HuH-7 (cell line): Measurements from ENCODE around the gene ECM1.

Source experiments
- DNase-seq: peaks from one replicate; pipeline ENCODE4 v3.0.0; 2011; ENCODE audit warnings: low spot score

Gene ECM1

GRCh38 chr1:150507912-150508864, at the start of gene ECM1:
ECM1 (plus strand) TSS chr1:150508109; CDS start chr1:150508210, 101 bp downstream.
- DNase-seq, result no peak

- peak; percentile 54 for DNase-seq
These were observed 43.5 kb upstream of the ECM1 start for GRCh38 chr1:150464422-150464826.

DNA sequence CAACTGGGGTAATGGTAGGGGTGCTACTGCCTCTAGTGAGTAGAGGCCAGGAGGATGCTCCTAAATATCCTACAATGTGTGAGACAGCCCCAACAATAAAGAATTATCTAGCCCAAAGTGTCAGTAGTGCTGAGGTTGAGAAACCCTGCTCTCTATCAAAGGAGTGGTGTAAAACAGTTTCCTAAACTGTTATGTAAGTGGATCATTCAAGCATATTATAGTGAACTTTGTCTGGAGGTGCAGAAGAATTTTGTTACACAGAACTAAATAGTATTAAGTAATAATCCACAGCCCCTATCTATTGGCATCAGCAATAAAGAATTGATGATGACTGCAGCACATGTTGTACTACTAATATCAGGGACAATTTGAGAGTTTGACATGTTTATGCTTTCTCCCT, 40.9 kb upstream of the ECM1 start:
- no peak for DNase-seq

DNA sequence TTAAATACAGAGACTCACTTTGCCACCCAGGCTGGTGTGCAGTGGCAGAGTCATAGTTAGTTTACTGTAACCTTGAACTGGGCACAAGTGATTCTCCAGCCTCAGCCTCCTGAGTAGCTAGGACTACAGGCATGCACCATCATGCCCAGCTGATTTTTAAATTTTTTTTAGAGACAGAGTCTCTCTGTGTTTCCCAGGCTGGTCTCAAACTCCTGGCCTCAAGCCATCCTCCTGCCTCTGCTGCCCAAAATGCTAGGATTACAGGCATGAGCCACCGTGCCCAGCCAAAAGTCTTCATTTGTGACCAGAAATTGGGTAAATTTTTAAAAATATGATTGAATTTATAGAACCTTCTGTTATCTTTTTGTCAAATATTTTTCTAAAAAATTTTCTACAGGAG, 38.6 kb upstream of the ECM1 start:
- DNase-seq, result no peak

- no peak for DNase-seq
These were observed 35.2 kb upstream of the ECM1 start for GRCh38 chr1:150472601-150473200.

DNA sequence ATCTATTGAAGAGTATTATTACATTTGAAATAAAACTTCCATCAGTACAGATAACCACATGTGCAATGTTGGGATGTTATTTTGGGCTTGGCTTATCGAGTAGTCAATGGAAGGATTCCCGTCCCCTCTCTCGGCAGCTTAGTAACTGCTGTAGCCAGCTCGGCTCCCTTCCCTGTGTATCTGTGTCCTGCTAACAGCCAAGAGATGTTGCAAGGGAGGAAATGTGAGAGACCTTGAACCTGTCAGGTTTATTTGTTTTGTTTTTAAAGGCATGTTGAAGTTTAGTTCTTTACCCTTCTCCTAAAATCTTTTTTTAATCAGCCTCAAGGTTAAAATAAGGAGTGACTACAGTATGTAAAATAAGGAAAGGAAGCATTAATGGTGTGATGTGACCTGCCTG, 34.2 kb upstream of the ECM1 start:
- DNase-seq, result no peak

GRCh38 chr1:150474869-150475268, 33.0 kb upstream of the ECM1 start:
- DNase-seq, result no peak

GRCh38 chr1:150476754-150477153, 31.2 kb upstream of the ECM1 start:
- no peak for DNase-seq

- no peak for DNase-seq
These were observed 30.6 kb upstream of the ECM1 start for GRCh38 chr1:150477320-150477719.

GRCh38 chr1:150477733-150478132, 30.2 kb upstream of the ECM1 start:
- DNase-seq, result no peak

- DNase-seq, result no peak
These were observed 28.5 kb upstream of the ECM1 start for GRCh38 chr1:150479370-150479769.

DNA sequence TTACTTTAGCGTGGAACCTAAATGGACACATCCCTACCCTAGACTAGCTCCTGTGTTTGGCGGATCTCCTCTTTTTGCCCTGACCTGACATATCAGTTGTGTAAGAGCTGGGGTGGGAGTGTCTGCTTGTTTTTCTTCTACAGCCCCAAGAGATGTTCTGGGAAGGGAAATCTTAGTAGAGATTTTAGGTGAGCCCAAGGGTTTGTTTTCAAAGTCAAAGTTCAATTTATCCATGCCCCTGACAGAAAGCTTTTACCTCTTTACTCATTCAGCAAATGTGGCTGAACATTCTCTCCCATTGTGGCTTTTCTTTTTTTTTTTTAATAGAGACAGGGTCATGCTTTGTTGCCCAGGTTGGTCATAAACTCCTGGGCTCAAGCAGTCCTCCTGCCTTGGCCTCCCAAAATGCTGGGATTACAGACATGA, 28.0 kb upstream of the ECM1 start:
- DNase-seq, result peak; percentile 54

DNA sequence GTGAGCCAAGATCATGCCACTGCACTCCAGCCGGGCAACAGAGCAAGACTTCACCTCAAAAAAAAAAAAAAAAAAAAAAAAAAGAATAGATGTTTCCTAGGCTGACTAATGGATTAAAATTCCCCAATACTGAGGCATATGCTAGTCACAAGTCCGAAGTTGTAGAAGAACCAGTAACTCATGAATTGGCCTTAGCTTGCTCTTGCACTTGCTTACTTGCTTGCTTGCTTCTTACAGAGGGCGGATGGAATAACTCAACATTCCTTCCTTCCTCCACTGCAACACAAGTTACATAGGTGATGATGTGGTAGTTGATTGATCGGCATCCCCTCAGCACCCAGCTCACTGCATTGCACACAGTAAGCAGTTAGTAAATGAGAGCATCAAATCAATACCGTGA, 23.5 kb upstream of the ECM1 start:
- no peak for DNase-seq

- DNase-seq, result no peak
These were observed 23.0 kb upstream of the ECM1 start for GRCh38 chr1:150484861-150485260.

DNA sequence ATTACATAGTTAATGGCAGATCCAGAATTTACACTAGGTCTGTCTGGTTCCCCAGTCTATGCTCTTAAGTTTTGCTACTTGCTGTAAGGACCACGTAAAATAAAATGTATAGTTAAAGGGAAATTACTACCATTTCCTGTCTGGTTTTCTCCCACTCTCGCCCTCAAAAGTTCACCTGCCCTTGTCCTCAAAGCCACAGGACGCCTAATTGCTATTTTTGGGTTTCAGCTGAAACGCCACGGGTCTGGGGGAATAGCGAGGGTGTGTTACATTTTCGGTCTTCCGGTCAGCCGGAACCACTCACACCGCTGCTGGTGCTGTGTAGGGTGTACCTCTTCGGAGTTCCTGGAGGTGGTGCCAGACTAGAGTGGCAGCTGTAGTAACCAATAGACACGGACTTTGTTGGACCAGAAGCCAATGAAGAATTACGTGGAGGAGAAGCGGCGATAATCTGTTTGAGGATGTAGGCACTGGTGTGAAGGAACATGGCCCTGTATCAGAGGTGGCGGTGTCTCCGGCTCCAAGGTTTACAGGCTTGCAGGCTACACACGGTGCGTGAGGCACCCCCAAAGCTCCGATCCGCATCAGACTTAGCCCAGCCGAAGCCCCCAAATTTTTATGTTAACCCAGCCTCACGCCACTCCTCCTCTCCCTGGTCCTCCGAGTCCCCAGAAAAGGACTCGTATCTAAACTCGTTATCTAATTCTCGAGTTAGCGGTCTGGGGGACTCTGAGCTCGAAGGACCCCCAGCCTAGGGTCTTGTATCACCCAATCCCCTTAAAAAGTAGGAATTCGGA, 20.7 kb upstream of the ECM1 start, which contains the start of gene TARS2:
Gene TARS2, plus strand, starts transcription at position 454 of the 797 bp plus-strand sequence. Its CDS starts 32 bp downstream, at position 486.
- DNase-seq, result peak; percentile 85

DNA sequence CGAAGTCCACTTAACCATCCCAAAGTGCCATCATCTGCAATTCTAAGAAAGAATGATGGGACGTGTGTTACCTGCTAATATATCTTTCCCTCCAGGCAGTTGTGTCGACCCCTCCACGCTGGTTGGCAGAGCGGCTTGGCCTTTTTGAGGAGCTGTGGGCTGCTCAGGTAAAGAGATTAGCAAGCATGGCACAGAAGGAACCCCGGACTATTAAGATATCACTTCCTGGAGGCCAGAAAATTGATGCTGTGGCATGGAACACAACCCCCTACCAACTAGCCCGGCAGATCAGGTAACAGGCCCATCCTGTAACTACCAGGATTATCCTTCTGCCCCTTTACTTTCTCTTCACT, 20.2 kb upstream of the ECM1 start:
- DNase-seq, result no peak

- DNase-seq, result no peak
These were observed 14.7 kb upstream of the ECM1 start for GRCh38 chr1:150493175-150493574.

- no peak for DNase-seq
These were observed 9.6 kb upstream of the ECM1 start for GRCh38 chr1:150498342-150498741.

GRCh38 chr1:150505431-150505830, 2.5 kb upstream of the ECM1 start:
- no peak for DNase-seq

DNA sequence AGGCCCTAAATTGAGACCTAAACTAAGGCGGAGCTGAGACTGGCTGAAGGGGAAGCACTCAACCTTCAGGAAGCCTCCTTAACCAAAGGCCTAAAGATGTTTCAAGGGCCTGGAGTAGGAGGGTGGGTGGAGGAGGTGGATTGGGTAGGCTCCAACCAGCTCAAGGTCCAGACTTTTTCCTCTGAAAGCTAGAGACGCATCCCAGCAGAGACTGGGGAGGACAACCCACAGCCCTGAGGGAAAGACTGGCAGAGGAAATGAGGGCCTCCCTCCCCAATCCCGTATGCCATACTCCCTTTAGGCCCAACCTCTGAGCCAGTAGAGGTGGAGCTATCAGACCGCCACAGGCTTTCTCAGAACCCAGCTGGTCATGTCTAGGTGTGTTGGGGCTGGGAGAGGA, 1.1 kb downstream of the ECM1 start:
- no peak for DNase-seq

- no peak for DNase-seq
These were observed 3.6 kb downstream of the ECM1 start for GRCh38 chr1:150511551-150511950.

GRCh38 chr1:150511985-150512660, 4.2 kb downstream of the ECM1 start:
- DNase-seq, result no peak
